Tibial artery (tissue), 4 donors: ENCODE data around the gene HOXB1.

Experiments used
- DNase-seq, 2 donors: peaks; one replicate each; pipeline ENCODE4 v3.0.0-alpha.2; 2019
- H3K27ac ChIP-seq, 2 donors: fragments of 200-600 bp; sonication (generic) in 1 of 2; 1 replicate in 1 of 2; 2 replicates in 1 of 2; pipeline ENCODE4 v1.5.1; 2018 to 2019; ENCODE audit warnings: mild to moderate bottlenecking in 1 of 2
- H3K27me3 ChIP-seq, 2 donors: fragments of 200-600 bp; sonication (generic) in 1 of 2; one replicate each; pipeline versions ENCODE4 v1.5.1 to v1.6.0; 2016 to 2019
- H3K36me3 ChIP-seq, 3 donors: fragments of 200-600 bp; sonication (generic) in 2 of 3; one replicate each; pipeline ENCODE4 v1.5.1; 2016 to 2019; ENCODE audit warnings: mild to moderate bottlenecking in 2 of 3
- H3K4me1 ChIP-seq, 4 donors: fragments of 200-600 bp; sonication (generic) in 2 of 4; 1 replicate in 3 of 4; 2 replicates in 1 of 4; pipeline ENCODE4 v1.5.1; 2016 to 2019
- H3K4me3 ChIP-seq, 2 donors: fragments of 200-600 bp; sonication (generic) in 1 of 2; 1 replicate in 1 of 2; 2 replicates in 1 of 2; pipeline ENCODE4 v1.5.1; 2018 to 2019; ENCODE audit warnings: mild to moderate bottlenecking in 2 of 2
- H3K9me3 ChIP-seq, 3 donors: fragments of 200-600 bp; sonication (generic) in 1 of 3; one replicate each; pipeline ENCODE4 v1.5.1; 2016 to 2019
- intact Hi-C: fragments of 100-400 bp; cut with DNase I; formaldehyde crosslinking; loops from one replicate; pipeline ENCODE4 v1.15.0; 2023; ENCODE audit warnings: low total_unique reads
- TF ChIP-seq, protein P1 (sequence below), 2 experiments: fragments of 200-600 bp in 1 of 2; fragments of 450-650 bp in 1 of 2; IDR thresholded peaks; one replicate each; pipeline ENCODE4 v1.5.1; 2017 to 2019; ENCODE audit warnings: antibody characterized with exemption in 2 of 2, mild to moderate bottlenecking in 1 of 2, moderate library complexity in 1 of 2

The HOXB1 gene

DNA sequence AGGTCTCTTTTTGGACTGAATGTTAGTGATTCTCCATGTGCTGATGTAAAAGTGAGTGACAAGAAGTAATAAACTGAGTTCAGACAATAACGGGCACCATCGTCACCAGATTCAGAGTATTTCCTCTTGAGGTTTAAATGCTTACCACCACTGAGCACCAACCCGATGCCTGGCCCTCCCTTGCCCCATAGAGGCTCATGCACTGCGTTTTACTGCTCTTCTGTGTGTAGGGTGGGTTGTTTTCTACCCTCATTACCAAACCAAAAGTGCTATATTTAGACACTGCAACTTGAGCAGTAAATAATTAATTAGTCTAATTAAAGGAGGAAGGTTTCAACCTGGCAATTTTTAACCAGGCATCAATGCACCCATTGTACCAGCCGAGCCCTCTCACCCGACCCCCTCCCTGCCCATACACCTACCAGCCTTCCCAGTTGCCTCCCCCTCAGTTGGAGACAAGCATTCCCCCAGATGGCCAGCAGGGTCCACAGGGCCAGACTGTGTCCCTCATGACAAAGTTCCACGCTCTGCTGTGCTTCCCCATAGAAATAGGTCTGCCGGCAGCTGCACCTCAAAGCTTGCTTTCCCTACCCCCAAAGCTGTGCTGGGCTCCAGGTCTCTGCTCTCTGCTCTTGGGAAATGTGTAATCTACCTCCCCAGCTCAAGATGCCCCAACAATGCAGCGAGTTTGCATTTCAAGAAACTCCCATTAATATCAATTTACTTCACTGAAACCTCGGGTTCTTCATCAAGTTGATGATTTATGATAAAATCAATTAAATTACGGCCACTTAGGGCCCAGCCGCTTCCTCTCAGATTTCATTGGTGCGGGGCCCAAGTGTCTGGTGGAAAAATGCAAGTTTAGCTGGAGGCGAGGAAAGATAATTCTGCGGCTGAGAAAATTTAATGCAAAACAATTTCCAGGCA, 31.3 kb upstream of the HOXB1 start:
- intact Hi-C loops = no loop called here
- Histone ChIP-seq H3K36me3 (no peaks in the 10 kb centered on the region), H3K4me3 (no peak overlapping the region), H3K27me3 (peaks cover 0 to 10% of the 10 kb centered on the region in 2 donors), H3K4me1 (peaks cover 0 to 25% (median 15%) of the 10 kb centered on the region in 4 donors), H3K27ac (no peak overlapping the region), H3K9me3 (no peaks in the 10 kb centered on the region)
- no peak for DNase-seq
- TF ChIP-seq, protein P1, sequence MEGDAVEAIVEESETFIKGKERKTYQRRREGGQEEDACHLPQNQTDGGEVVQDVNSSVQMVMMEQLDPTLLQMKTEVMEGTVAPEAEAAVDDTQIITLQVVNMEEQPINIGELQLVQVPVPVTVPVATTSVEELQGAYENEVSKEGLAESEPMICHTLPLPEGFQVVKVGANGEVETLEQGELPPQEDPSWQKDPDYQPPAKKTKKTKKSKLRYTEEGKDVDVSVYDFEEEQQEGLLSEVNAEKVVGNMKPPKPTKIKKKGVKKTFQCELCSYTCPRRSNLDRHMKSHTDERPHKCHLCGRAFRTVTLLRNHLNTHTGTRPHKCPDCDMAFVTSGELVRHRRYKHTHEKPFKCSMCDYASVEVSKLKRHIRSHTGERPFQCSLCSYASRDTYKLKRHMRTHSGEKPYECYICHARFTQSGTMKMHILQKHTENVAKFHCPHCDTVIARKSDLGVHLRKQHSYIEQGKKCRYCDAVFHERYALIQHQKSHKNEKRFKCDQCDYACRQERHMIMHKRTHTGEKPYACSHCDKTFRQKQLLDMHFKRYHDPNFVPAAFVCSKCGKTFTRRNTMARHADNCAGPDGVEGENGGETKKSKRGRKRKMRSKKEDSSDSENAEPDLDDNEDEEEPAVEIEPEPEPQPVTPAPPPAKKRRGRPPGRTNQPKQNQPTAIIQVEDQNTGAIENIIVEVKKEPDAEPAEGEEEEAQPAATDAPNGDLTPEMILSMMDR (IDR thresholded peaks at IDR 0.05) = no peak

DNA sequence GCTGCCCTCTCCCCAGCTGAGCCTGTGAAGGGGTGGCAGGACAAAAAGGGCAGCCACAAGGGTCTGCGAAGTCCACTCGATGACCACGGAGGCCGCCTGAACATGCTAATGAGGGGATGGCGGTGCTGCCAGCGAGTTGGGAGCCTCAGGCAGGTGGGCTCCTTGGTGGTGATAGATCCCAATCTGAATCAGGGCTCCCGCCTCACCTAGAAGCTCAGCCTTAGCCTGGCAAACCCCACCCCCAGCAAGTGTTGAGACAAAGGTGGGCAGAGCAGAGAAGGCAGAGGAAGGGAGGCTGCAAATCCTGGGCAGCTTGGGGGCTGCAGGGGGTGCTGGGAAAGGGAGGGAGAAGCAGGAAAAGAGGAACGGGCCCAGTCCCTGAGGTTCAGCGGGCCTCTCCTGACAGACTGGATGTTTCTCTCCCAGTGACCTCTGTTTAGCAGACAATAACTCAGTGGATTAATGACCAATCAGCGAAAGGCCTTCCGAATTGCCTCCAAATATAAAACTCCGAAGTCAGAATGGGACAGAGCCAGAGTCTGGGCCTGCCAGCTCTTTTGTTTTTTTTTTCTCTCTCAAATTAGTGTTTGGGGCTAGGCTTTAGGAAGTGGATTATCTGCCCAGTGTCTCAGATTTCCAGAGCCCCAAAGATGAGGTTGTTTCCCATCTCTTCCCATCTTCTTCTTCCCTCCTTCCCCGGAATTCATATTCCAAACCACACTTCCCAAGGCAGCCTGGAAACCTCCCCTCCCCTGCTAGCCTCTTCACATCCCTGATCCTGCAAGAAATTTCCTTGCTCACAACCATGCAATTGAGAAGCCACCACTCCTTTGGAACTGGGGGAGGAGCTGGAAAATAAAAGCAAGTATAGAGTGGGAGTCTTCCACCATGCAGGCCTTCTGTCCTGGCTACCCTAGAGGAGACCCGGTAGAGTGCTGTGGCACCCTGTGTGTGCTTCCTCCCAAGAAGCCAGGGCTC, 29.3 kb upstream of the HOXB1 start:
- intact Hi-C loops = no loop called here
- Histone ChIP-seq H3K27ac (no peak overlapping the region), H3K4me3 (no peak overlapping the region), H3K4me1 (peaks cover 0 to 38% (median 26%) of the 10 kb centered on the region in 4 donors), H3K27me3 (peaks cover 0 to 7% of the 10 kb centered on the region in 2 donors), H3K9me3 (no peaks in the 10 kb centered on the region), H3K36me3 (no peaks in the 10 kb centered on the region)
- TF ChIP-seq, protein P1 (IDR thresholded peaks at IDR 0.05) = no peak
- no peak for DNase-seq

DNA sequence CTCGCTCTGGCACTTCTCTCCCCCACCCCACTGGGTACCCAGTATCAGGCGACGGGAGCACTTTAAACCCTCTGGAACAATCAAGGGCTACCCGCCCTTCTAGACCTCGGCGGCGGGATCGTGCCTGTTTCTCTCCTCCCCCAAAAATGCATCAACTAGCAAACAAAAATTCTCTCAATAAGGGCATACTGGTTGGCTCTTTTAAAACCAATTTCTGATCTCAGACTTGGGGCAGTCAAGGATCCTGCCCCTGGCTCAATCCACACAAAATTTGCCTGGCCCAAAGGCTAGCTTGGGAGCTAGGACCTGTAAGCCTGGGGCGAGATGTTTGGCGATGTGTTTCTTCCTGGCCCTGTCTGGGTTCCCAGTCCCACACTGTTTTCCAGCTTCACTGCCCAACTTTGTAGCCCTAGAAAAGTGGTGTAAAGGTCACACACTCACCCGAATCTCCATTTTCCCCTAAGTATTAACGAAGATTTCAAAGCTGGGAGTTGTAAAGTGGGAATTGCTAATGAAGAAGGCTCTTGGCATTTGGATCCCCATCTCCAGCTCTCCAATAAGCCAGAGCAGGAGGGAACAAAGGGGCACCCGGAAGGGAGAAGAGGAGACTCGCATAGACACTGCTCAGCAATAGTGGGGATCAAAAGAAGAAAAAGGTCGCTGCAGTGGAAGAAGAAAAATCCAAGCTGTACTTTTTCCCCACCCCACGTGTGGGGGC, 28.5 kb upstream of the HOXB1 start:
- H3K9me3 ChIP-seq = no peaks in the 10 kb centered on the region
- peaks cover 0 to 42% (median 22%) of the 10 kb centered on the region in 4 donors for H3K4me1 ChIP-seq
- TF ChIP-seq, protein P1 (IDR thresholded peaks at IDR 0.05) = no peak
- peaks cover 0 to 6% of the 10 kb centered on the region in 2 donors for H3K27me3 ChIP-seq
- no peak overlapping the region for H3K4me3 ChIP-seq
- H3K36me3 ChIP-seq = no peaks in the 10 kb centered on the region
- no peak overlapping the region for H3K27ac ChIP-seq
- intact Hi-C loops = no loop called here
- DNase-seq = no peak

DNA sequence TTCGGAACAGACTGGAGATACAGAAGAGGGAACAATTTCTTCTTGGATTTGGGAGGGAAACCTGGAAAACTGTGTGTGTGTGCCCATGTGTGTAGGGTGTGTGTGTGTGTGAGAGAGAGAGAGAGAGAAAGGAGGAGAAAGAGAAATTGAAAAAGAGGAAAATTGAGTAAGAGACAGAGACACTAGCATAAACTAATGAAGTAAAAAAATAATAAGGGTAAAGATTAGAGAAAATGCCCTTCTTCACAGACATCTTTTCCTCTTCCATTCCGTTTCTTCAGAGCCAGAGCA, 28.0 kb upstream of the HOXB1 start:
- no peaks in the 10 kb centered on the region for H3K36me3 ChIP-seq
- TF ChIP-seq, protein P1 (IDR thresholded peaks at IDR 0.05) = no peak
- no peak overlapping the region for H3K4me3 ChIP-seq
- peaks cover 0 to 1% of the 10 kb centered on the region in 2 donors for H3K27me3 ChIP-seq
- no peak for DNase-seq
- H3K4me1 ChIP-seq = peaks cover 0 to 41% (median 17%) of the 10 kb centered on the region in 4 donors
- no peaks in the 10 kb centered on the region for H3K9me3 ChIP-seq
- peak overlapping the region in 1 of 2 donors; percentile 88 for H3K27ac ChIP-seq
- intact Hi-C loops = no loop called here
